Measurements from ENCODE around the gene MYH13.

The MYH13 gene

DNA sequence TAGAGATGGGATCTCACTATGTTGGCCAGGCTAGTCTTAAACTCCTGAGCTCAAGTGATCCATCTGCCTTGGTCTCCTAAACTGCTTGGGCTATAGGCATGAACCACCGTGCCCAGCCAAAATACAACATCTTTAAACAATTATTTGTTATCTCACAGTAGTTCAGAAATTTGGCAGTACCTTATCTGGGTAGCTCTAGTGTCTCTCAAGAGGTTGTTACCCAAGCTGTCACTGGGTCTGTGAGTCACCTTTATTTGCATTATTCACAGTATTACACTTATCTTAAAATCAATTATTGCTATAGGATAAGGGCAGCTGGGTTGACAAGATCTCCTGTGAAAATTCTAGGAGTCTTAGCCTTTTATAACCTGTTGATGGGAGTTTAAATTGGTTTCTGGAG, 110.4 kb downstream of the MYH13 start:
- in situ Hi-C loops (cut with MboI; ENCODE audit: low sequenced_read_pairs), result no loop called here

DNA sequence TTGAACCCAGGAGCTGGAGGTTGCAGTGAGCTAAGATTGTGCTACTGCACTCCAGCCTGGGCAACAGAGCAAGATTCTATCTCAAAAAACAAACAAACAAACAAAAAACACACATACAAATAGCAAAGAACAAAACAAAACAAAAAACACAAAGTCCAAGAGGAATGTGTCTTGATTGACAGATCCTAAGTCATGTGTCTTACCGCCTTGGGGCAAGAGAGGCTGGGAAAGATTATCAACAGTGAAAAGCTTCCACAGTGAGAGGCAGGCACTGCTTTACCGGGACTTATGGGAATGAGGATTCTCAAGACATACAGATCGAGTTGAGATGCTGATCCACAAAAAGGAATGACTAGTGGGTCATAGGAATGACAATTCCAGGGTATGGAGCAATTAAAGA, 111.7 kb downstream of the MYH13 start:
- in situ Hi-C loops (cut with MboI; ENCODE audit: low sequenced_read_pairs), result no loop called here

DNA sequence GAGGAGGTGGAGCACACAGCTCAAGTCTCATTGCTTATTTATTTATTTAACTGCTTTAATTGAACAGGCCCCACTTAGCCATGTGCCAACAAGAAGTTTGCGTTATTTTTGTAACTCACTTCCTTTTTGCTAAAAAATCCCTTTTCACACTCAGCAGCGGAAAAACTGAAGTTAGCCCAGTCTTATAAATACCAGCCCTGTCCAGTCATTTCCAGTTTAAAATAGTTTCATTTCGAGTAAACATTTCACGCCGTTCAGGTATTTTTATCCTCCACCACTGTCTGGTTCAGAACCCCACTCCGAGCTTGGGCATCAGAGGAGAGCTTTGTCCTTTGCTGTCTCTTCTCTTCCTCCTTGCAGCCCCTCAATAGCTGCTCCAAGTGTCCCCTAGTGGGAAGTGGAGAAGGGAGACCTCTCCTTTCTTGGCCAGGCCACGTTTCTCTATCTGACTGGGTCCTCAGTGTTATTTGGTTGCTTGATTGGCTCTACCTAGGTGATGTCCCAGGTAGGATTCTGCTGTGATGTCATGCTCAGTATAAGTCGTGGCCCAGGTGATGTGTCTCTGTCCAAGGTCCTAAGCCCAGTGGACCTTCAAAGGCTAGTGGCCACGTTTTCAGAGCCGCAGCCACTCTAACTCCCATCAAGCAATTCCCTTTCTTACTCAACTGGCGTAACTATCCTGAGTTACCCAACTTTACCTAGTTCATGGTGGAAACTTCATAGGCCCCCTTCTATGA, 121.4 kb downstream of the MYH13 start:
- in situ Hi-C loops (cut with MboI; ENCODE audit: low sequenced_read_pairs), result no loop called here
